Uterus (tissue), 4 donors: ENCODE results near the gene UBC. TPM values are rescaled to one million over a fixed set of nuclear protein-coding genes. Genes with fewer than 3 reads are reported as not detected.
"Not testable (repeated sequence)": the region's sequence is repeated elsewhere in the genome, so short reads cannot be mapped to it uniquely, and the experiment has no call there.

Experiments used
- DNase-seq, 2 donors: peaks; one replicate each; pipeline ENCODE4 v3.0.0-alpha.2; 2019 to 2020
- H3K27ac ChIP-seq, 2 donors: fragments of 200-600 bp; sonication (generic); 1 replicate in 1 of 2; 2 replicates in 1 of 2; pipeline ENCODE4 v1.5.1; 2016 to 2018
- H3K27me3 ChIP-seq, 2 donors: fragments of 200-600 bp; sonication (generic); one replicate each; pipeline ENCODE4 v1.5.1; 2018 to 2019; ENCODE audit warnings: control low read depth in 1 of 2
- H3K36me3 ChIP-seq, 2 donors: fragments of 200-600 bp; sonication (generic); one replicate each; pipeline ENCODE4 v1.5.1; 2019; ENCODE audit warnings: control low read depth in 1 of 2
- H3K4me1 ChIP-seq, 2 donors: fragments of 200-600 bp; sonication (generic); one replicate each; pipeline ENCODE4 v1.5.1; 2018 to 2019; ENCODE audit warnings: control low read depth in 1 of 2
- H3K4me3 ChIP-seq, 2 donors: fragments of 200-600 bp; sonication (generic); 1 replicate in 1 of 2; 2 replicates in 1 of 2; pipeline ENCODE4 v1.5.1; 2018 to 2019; ENCODE audit warnings: mild to moderate bottlenecking in 1 of 2
- H3K9me3 ChIP-seq, 2 donors: fragments of 200-600 bp; sonication (generic); one replicate each; pipeline ENCODE4 v1.5.1; 2019; ENCODE audit warnings: control low read depth in 1 of 2
- POLR2A ChIP-seq, 2 donors: fragments of 450-650 bp; IDR thresholded peaks; one replicate each; pipeline ENCODE4 v1.6.1; 2016; ENCODE audit warnings: antibody characterized with exemption in 2 of 2, mild to moderate bottlenecking in 1 of 2, moderate library complexity in 1 of 2
- intact Hi-C: fragments of 100-400 bp; cut with DNase I; formaldehyde crosslinking; loops from one replicate; pipeline ENCODE4 v1.15.1; 2023; ENCODE audit warnings: low total_unique reads
- total RNA-seq, 4 donors: library from RNA; depleted of rRNA in 3 of 4; stranded (reverse); fragments of >200 nt in 3 of 4; gene quantifications; one replicate each; pipeline versions ENCODE4 v1.1.0 to v1.2.4, GENCODE V29; 2014 to 2023
- TF ChIP-seq, protein P1 (sequence below), 4 experiments: fragments of 200-600 bp in 2 of 4; fragments of 450-650 bp in 2 of 4; sonication (generic) in 2 of 4; IDR thresholded peaks; one replicate each; pipeline ENCODE4 v1.5.1; 2016 to 2019; ENCODE audit warnings: antibody characterized with exemption in 4 of 4, mild to moderate bottlenecking in 2 of 4, moderate library complexity in 1 of 4
- donor health status: DM: yes; HTN: yes; CAD: no.

UBC gene
- total RNA-seq, 4 donors from 2014 or later, result 821 to 1,719 (median 1,034) TPM

DNA sequence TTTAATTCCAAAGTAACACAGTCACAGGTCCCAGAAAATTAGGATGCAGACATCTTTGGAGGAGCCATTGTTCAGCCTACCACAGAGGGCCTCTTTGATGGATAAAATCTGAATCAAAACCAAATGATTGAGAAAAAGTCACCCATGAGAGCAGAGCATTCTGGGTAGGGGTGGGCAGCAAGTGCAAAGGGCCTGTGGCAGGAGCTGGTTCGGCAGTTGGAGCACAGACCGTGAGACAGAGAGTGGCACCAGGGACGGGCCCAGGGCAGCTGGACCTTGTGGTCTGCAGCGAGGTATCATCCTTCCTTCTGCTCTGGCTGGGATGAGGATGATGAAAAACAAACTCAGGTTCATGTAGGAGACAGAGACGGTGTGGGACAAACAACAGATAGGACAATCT is 18.0 kb downstream of the UBC start:
- Histone ChIP-seq H3K27me3 (no peaks in the 10 kb centered on the region), H3K36me3 (no peaks in the 10 kb centered on the region), H3K27ac (no peak overlapping the region), H3K9me3 (no peaks in the 10 kb centered on the region), H3K4me1 (no peaks in the 10 kb centered on the region), H3K4me3 (no peak overlapping the region)
- intact Hi-C loops, result no loop called here
- no peak for DNase-seq
- TF ChIP-seq, protein P1, sequence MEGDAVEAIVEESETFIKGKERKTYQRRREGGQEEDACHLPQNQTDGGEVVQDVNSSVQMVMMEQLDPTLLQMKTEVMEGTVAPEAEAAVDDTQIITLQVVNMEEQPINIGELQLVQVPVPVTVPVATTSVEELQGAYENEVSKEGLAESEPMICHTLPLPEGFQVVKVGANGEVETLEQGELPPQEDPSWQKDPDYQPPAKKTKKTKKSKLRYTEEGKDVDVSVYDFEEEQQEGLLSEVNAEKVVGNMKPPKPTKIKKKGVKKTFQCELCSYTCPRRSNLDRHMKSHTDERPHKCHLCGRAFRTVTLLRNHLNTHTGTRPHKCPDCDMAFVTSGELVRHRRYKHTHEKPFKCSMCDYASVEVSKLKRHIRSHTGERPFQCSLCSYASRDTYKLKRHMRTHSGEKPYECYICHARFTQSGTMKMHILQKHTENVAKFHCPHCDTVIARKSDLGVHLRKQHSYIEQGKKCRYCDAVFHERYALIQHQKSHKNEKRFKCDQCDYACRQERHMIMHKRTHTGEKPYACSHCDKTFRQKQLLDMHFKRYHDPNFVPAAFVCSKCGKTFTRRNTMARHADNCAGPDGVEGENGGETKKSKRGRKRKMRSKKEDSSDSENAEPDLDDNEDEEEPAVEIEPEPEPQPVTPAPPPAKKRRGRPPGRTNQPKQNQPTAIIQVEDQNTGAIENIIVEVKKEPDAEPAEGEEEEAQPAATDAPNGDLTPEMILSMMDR (IDR thresholded peaks at IDR 0.05), result no peak
- TF ChIP-seq POLR2A (IDR thresholded peaks at IDR 0.05), result no peak

DNA sequence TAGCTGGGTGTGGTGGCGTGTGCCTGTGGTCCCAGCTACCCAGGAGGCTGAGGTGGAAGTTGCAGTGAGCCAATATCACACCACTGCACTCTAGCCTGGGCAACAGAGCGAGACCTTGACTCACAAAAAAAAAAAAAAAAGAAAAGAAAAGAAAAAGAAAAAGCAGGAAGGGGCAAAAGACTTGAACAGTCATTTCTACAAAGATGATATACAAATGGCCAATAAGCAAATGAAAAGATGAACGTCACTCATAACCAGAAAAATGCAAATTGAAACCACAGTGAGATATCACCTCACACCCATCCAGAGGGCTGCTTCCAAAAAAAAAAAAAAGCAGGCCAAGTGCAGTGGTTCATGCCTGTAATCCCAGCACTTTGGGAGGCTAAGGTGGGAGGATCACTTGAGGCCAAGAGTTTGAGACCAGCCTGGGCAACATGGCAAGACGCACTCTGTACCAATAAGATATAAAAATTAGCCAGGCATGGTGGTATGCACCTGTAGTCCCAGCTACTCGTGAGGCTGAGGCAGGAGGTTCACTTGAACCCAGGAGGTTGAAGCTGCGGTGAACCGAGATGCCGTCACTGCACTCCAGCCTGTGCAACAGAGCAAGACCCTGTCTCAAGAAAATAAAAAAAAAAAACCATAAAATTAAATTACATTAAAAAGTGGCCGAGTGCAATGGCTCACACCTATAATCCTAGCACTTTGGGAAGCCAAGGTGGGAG is 20.5 kb downstream of the UBC start:
- H3K36me3 ChIP-seq, result no peaks in the 10 kb centered on the region
- TF ChIP-seq, protein P1 (IDR thresholded peaks at IDR 0.05), result no peak
- no peak for TF ChIP-seq POLR2A (IDR thresholded peaks at IDR 0.05)
- H3K9me3 ChIP-seq, result no peaks in the 10 kb centered on the region
- intact Hi-C loops, result no loop called here
- H3K27me3 ChIP-seq, result no peaks in the 10 kb centered on the region
- DNase-seq, result no peak
- no peak overlapping the region for H3K4me3 ChIP-seq
- H3K27ac ChIP-seq, result no peak overlapping the region
- H3K4me1 ChIP-seq, result no peaks in the 10 kb centered on the region

DNA sequence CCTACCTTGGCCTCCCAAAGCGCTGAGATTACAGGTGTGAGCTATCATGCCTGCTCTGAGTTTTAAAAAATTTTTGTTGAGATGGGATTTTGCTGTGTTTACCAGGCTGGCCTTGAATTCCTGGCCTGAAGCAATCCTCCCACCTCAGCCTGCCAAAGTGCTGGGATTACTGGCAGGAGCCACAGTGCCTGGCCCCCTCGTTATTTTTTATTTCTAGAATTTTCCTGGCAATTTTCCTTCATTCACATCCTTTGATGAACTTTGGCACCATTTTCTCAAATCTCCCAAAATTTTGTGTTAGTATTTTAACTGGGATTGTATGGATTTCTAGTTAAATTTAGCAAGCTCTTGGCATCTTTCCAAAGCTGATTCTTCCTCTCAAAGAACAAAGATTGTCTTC is 26.2 kb downstream of the UBC start:
- intact Hi-C loops, result no loop called here
- no peaks in the 10 kb centered on the region for H3K4me1 ChIP-seq
- H3K27ac ChIP-seq, result peak overlapping the region in 1 of 2 donors; percentile 21
- H3K27me3 ChIP-seq, result no peaks in the 10 kb centered on the region
- DNase-seq, result no peak
- TF ChIP-seq, protein P1 (IDR thresholded peaks at IDR 0.05), result no peak
- TF ChIP-seq POLR2A (IDR thresholded peaks at IDR 0.05), result no peak
- H3K9me3 ChIP-seq, result no peaks in the 10 kb centered on the region
- H3K4me3 ChIP-seq, result no peak overlapping the region
- no peaks in the 10 kb centered on the region for H3K36me3 ChIP-seq

DNA sequence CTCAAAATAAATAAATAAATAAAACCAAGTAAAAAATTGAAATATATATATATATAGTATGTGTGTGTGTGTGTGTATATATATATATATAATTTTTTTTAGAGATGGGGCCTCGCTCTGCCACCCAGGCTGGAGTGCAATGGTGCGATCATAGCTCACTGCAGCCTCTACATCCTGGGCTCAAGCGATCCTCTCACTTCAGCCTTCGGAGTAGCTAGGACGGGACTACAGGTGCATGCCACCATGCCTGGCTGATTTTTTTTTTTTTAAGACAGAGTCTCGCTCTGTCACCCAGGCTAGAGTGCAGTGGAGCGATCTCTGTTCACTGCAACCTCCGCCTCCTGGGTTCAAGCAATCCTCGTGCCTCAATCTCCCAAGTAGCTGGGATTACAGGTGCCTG is 26.7 kb downstream of the UBC start:
- H3K27ac ChIP-seq, result peak overlapping the region in 1 of 2 donors; percentile 21
- H3K9me3 ChIP-seq, H3K4me3 ChIP-seq, intact Hi-C loops, H3K4me1 ChIP-seq, H3K36me3 ChIP-seq, H3K27me3 ChIP-seq, DNase-seq: not testable (repeated sequence)

DNA sequence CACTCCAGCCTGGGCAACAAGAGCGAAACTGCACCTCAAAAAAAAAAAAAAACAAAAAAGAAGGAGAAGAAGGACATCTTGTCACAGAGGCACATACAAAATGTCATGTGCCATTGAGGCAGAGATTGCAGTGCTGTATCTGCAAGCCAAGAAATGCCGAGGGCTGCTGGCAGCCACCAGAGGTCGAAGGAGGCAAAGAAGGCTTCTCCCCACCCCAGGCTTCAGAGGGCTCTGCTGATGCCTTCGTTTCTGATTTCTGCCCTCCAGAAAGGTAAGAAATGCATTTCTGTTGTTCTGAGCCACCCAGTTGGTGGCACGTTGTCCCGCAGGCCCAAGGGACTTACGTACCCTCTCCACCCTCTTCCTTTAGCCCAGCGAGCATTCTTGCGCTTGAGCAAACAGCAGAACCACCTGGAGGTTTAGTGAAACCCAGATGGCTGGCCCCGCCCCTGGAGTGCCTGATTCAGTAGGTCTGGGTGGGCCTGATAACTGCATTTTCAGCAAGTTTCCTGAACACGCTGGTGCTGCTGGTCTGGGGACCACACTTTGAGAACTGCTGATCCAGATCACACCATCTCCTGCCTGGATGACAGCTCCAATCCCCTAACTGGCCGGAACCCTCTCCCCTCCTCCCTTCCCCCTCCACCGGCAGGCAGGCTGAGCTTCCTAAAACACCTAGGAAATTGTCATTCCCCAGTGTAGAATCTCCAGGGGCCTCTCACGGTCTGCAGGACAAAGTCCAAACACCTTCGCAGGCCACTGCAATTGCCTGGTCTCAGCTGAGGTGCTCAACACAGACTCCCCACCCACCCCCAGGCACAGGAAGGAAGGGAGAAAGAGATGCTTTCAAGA is 29.6 kb downstream of the UBC start:
- intact Hi-C loops, result no loop called here
- H3K9me3 ChIP-seq, result no peaks in the 10 kb centered on the region
- no peak overlapping the region for H3K27ac ChIP-seq
- H3K4me1 ChIP-seq, result no peaks in the 10 kb centered on the region
- no peaks in the 10 kb centered on the region for H3K27me3 ChIP-seq
- no peaks in the 10 kb centered on the region for H3K36me3 ChIP-seq
- DNase-seq, result no peak
- H3K4me3 ChIP-seq, result no peak overlapping the region
- no peak for TF ChIP-seq POLR2A (IDR thresholded peaks at IDR 0.05)
- TF ChIP-seq, protein P1 (IDR thresholded peaks at IDR 0.05), result no peak
